GM12878 (cell line): Measurements from ENCODE around the gene BDH1. TPM values are rescaled to one million over a fixed set of nuclear protein-coding genes. Genes with fewer than 3 reads are reported as not detected.

Source experiments
- ATAC-seq: fragments of 200-7000 bp; cut with Tn5 transposase; 3 replicates; pipeline ENCODE4 v1.9.1; 2020; ENCODE audit warnings: mild to moderate bottlenecking, moderate library complexity
- BruUV-seq: library from RNA; stranded (reverse); fragments of 400-500 nt; replicated peaks from 2 replicates; lab custom pipeline; 2021; lab: Mats Ljungman, UMichigan
- CTCF ChIA-PET: fragments of 300-600 bp; sonication (Branson Sonifier 250); formaldehyde crosslinking; extraction: SDS; loops from one replicate; lab custom pipeline; 2021; ENCODE audit warnings: inconsistent platforms; lab: Yijun Ruan, JAX
- POLR2A ChIA-PET: fragments of 350-600 bp; formaldehyde crosslinking; extraction: SDS; loops from one replicate; lab custom pipeline; 2021; ENCODE audit warnings: inconsistent platforms; lab: Charles Lee
- RAD21 ChIA-PET: fragments of 300-600 bp; sonication (Branson Sonifier 250); formaldehyde crosslinking; loops from one replicate; lab custom pipeline; 2023; ENCODE audit warnings: antibody characterized with exemption; ENCODE audit not compliant: unreplicated experiment; lab: Charles Lee
- SMC1A ChIA-PET: fragments of 300-600 bp; sonication (Branson Sonifier 250); formaldehyde crosslinking; loops from one replicate; lab custom pipeline; 2023; ENCODE audit not compliant: unreplicated experiment, uncharacterized antibody; lab: Charles Lee
- DNase-seq: peaks from one replicate; pipeline ENCODE4 v3.0.0-alpha.2; 2011; ENCODE audit warnings: low read depth, low spot score
- FAIRE-seq: peaks from 3 replicates; lab custom pipeline; 2011; peaks lifted over from hg19 to GRCh38; lab: Jason Lieb, UNC
- H2AFZ ChIP-seq: 2 replicates; pipeline ENCODE4 v1.6.0; 2011; ENCODE audit warnings: low read depth, low read length, control low read depth; ENCODE audit not compliant: control insufficient read depth
- H3K27ac ChIP-seq: 2 replicates; pipeline ENCODE4 v1.5.1; 2011; ENCODE audit warnings: control low read depth; ENCODE audit not compliant: control insufficient read depth, insufficient read depth
- H3K27me3 ChIP-seq, 2 experiments: replicated peaks in 1 of 2; 2 replicates each; pipeline versions ENCODE4 v1.6.0 to v1.6.1; 2011; ENCODE audit warnings: low read length in 1 of 2; ENCODE audit not compliant: control insufficient read depth in 2 of 2, insufficient read depth in 2 of 2
- H3K36me3 ChIP-seq, 2 experiments: 2 replicates each; pipeline ENCODE4 v1.5.1; 2011; ENCODE audit warnings: low read length in 1 of 2; ENCODE audit not compliant: control insufficient read depth in 2 of 2, insufficient read depth in 2 of 2
- H3K4me1 ChIP-seq: 2 replicates; pipeline ENCODE4 v1.6.1; 2011; ENCODE audit warnings: mild to moderate bottlenecking, low read length, moderate library complexity, mixed read lengths; ENCODE audit not compliant: control insufficient read depth, insufficient read depth
- H3K4me2 ChIP-seq: 2 replicates; pipeline ENCODE4 v1.6.0; 2011; ENCODE audit warnings: control low read depth; ENCODE audit not compliant: control insufficient read depth, insufficient read depth
- H3K4me3 ChIP-seq: fragments of 200-600 bp; sonication (generic); 2 replicates; pipeline ENCODE4 v1.5.1; 2016
- H3K79me2 ChIP-seq: 2 replicates; pipeline ENCODE4 v1.6.0; 2011; ENCODE audit warnings: low read length; ENCODE audit not compliant: control insufficient read depth, insufficient read depth
- H3K9ac ChIP-seq: 2 replicates; pipeline ENCODE4 v1.8.0; 2011; ENCODE audit warnings: low read length, control low read depth, mixed read lengths; ENCODE audit not compliant: control insufficient read depth, insufficient read depth
- H3K9me3 ChIP-seq: replicated peaks from 3 replicates; pipeline ENCODE4 v1.5.1; 2011; ENCODE audit warnings: mild to moderate bottlenecking, low read length; ENCODE audit not compliant: control insufficient read depth, insufficient read depth
- H4K20me1 ChIP-seq: 2 replicates; pipeline ENCODE4 v1.6.0; 2011; ENCODE audit not compliant: control insufficient read depth, insufficient read depth
- BCLAF1 ChIP-seq: fragments of 450-650 bp; IDR thresholded peaks from 2 replicates; pipeline ENCODE4 v1.6.1; 2017; ENCODE audit warnings: antibody characterized with exemption, mild to moderate bottlenecking, moderate library complexity
- BMI1 ChIP-seq: fragments of 450-650 bp; IDR thresholded peaks from 2 replicates; pipeline ENCODE4 v1.6.1; 2016; ENCODE audit warnings: mild to moderate bottlenecking, moderate library complexity, borderline replicate concordance
- CHD1 ChIP-seq: IDR thresholded peaks from 2 replicates; pipeline ENCODE4 v1.6.1; 2012; ENCODE audit warnings: low read depth, low read length, improper control_type of control experiment
- CREB1 ChIP-seq: IDR thresholded peaks from 2 replicates; pipeline ENCODE4 v1.6.1; 2012; ENCODE audit warnings: low read depth, mild to moderate bottlenecking, inconsistent platforms
- EGR1 ChIP-seq, 2 experiments: IDR thresholded peaks; 1 replicate in 1 of 2; 2 replicates in 1 of 2; pipeline ENCODE4 v1.6.1; 2011 to 2012; ENCODE audit warnings: low read depth in 2 of 2, low read length in 2 of 2, borderline replicate concordance in 1 of 2, mild to moderate bottlenecking in 1 of 2, moderate library complexity in 1 of 2
- NBN ChIP-seq: fragments of 450-650 bp; IDR thresholded peaks from 2 replicates; pipeline ENCODE4 v1.6.1; 2016
- PAX8 ChIP-seq: fragments of 450-650 bp; IDR thresholded peaks from 2 replicates; pipeline ENCODE4 v1.6.1; 2017; ENCODE audit warnings: mild to moderate bottlenecking, moderate library complexity
- RAD21 ChIP-seq: IDR thresholded peaks from 2 replicates; pipeline ENCODE4 v1.6.1; 2011; ENCODE audit warnings: mild to moderate bottlenecking, low read depth, low read length, moderate library complexity; ENCODE audit not compliant: insufficient read depth
- SMAD1 ChIP-seq: fragments of 450-650 bp; IDR thresholded peaks from 2 replicates; pipeline ENCODE4 v1.6.1; 2018; ENCODE audit warnings: mild to moderate bottlenecking, low read depth; ENCODE audit not compliant: partially characterized antibody
- SMARCA5 ChIP-seq: fragments of 450-650 bp; IDR thresholded peaks from 2 replicates; pipeline ENCODE4 v1.6.1; 2017; ENCODE audit warnings: mild to moderate bottlenecking
- SPI1 ChIP-seq: IDR thresholded peaks from 2 replicates; pipeline ENCODE4 v1.6.1; 2011; ENCODE audit warnings: low read depth, mild to moderate bottlenecking, low read length, moderate library complexity, borderline replicate concordance; ENCODE audit not compliant: insufficient read depth
- STAT1 ChIP-seq: fragments of 450-650 bp; conservative IDR thresholded peaks from 2 replicates; pipeline ENCODE4 v1.6.1; 2014; ENCODE audit warnings: antibody characterized with exemption, mild to moderate bottlenecking
- ZBTB40 ChIP-seq: fragments of 450-650 bp; IDR thresholded peaks from 2 replicates; pipeline ENCODE4 v1.6.1; 2016; ENCODE audit warnings: mild to moderate bottlenecking, moderate library complexity, borderline replicate concordance
- ZNF207 ChIP-seq: fragments of 450-650 bp; IDR thresholded peaks from 2 replicates; pipeline ENCODE4 v1.6.1; 2014; ENCODE audit warnings: antibody characterized with exemption, mild to moderate bottlenecking, borderline replicate concordance
- WGBS: methylation state at CpG from one replicate; pipeline ENCODE4 v1.1.6; 2016; ENCODE audit warnings: low lambda C conversion rate; ENCODE audit not compliant: insufficient replicate concordance, insufficient coverage; ENCODE audit errors: missing lambda C conversion rate; 5-methylcytosine and 5-hydroxymethylcytosine counted together
- in situ Hi-C: fragments of 300-500 bp; cut with MboI; formaldehyde crosslinking; loops from 9 replicates; pipeline ENCODE4 v1.14.3; 2018; ENCODE audit warnings: mixed read lengths
- intact Hi-C: fragments of 100-400 bp; cut with micrococcal nuclease; formaldehyde crosslinking; loops from one replicate; pipeline ENCODE4 v1.14.2; 2022; ENCODE audit not compliant: unreplicated experiment
- polyA plus RNA-seq, 11 experiments: library from polyadenylated mRNA; depleted of rRNA in 4 of 11; unstranded in 6 of 11; stranded (reverse) in 5 of 11; fragments of >200 nt; fragmentation: Nextera tagmentation in 4 of 11; fragmentation: Illumina TruSeq in 1 of 11; extraction: Ambion mirVana in 4 of 11; extraction: Trizol in 1 of 11; gene quantifications; 1 replicate in 1 of 11; 2 replicates in 10 of 11; pipeline versions ENCODE4 v1.2.1 to v1.2.3, GENCODE V29; 2011 to 2016; ENCODE audit warnings: inconsistent platforms in 2 of 11, missing spikeins in 2 of 11, low read depth in 1 of 11
- total RNA-seq, 4 experiments: library from RNA; depleted of rRNA in 3 of 4; stranded (reverse); fragments of >200 nt in 3 of 4; fragmentation: Illumina TruSeq in 1 of 4; extraction: Trizol in 1 of 4; gene quantifications; 2 replicates each; pipeline versions ENCODE4 v1.2.1 to v1.2.3, GENCODE V29; 2013 to 2021
- TF ChIP-seq, protein P1 (sequence below): fragments of 450-650 bp; IDR thresholded peaks from 2 replicates; pipeline ENCODE4 v1.6.1; 2017; ENCODE audit warnings: low read depth, mild to moderate bottlenecking, moderate library complexity

BDH1 gene
- total and polyA plus RNA-seq, 10 of the 15 experiments (the other 5 are each of a cell fraction or from before 2014, with no cell fraction given) = 11.3 to 84.5 (median 60.3) TPM

- TF ChIP-seq ZNF207 (no peak), RAD21 (no peak), CREB1 (no peak), STAT1 (no peak), BCLAF1 (no peak), SMAD1 (no peak)
- TF ChIP-seq, protein P1, sequence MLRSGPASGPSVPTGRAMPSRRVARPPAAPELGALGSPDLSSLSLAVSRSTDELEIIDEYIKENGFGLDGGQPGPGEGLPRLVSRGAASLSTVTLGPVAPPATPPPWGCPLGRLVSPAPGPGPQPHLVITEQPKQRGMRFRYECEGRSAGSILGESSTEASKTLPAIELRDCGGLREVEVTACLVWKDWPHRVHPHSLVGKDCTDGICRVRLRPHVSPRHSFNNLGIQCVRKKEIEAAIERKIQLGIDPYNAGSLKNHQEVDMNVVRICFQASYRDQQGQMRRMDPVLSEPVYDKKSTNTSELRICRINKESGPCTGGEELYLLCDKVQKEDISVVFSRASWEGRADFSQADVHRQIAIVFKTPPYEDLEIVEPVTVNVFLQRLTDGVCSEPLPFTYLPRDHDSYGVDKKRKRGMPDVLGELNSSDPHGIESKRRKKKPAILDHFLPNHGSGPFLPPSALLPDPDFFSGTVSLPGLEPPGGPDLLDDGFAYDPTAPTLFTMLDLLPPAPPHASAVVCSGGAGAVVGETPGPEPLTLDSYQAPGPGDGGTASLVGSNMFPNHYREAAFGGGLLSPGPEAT = no peak
Measured at GRCh38 chr3:197545101-197545500, 10.7 kb downstream of the BDH1 start (continued).

DNA sequence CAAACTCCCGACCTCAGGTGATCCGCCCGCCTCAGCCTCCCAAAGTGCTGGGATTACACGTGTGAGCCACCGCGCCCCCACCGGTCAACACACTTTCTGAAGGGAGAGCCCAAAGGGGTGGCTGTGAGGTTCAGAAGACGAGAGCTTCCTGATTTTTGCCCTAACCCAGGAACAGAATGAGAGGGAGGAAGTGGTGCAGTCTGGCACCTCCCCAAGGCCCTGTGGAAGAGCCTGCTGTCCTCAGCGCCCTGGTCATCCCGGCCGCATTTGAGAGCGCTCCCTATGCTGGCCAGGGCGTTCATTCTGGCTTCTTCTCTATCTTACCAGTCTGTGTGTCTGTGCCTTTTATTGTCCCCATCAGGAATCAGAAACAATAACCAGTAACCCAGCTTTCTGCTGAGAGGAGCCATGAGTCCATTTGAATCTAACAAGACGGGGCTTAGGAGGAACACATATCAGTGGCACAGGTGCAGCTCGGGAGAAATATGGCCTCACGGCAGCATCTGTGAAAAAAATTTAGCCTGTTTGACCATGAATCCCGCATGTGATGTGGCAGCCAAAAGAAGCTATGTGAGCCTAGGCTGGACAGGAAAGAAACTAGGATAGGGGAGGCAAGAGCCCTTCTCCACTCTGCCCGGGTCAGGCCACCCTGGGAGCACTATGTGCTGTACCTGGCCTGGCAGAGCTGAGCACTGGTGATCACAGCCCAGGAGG is 12.9 kb downstream of the BDH1 start:
- CTCF ChIA-PET = no interaction called here
- no peak for TF ChIP-seq SMARCA5
- TF ChIP-seq SPI1 = no peak
- no peak for TF ChIP-seq EGR1 (IDR thresholded peaks at IDR 0.05; ENCODE audit: borderline replicate concordance in 1 of 2, low read depth in 2 of 2, low read length in 2 of 2)
- TF ChIP-seq CHD1 = no peak
- TF ChIP-seq PAX8 = no peak
- TF ChIP-seq NBN = no peak
- no peak for TF ChIP-seq ZBTB40
- TF ChIP-seq BMI1 = no peak

More for the DNA sequence above, 12.9 kb downstream of the BDH1 start:
- peaks cover 4 to 9% of the 10 kb centered on the region in 2 experiments; a peak in 3 of 4 replicates for H3K36me3 ChIP-seq
- H3K79me2 ChIP-seq = no peaks in the 10 kb centered on the region
- no TSS peak for BruUV-seq
- H3K4me2 ChIP-seq = no peak overlapping the region
- H4K20me1 ChIP-seq = no peaks in the 10 kb centered on the region
- RAD21 ChIA-PET = no interaction called here
- POLR2A ChIA-PET = no interaction called here
- FAIRE-seq = no peak
- no peak overlapping the region for H2AFZ ChIP-seq
- DNase-seq = no peak
- in situ Hi-C loops (no loop called here), intact Hi-C loops (no loop called here)
- no peaks in the 10 kb centered on the region for H3K4me1 ChIP-seq
- WGBS = 94% methylated on average over 18 of the region's 18 CpGs
- ATAC-seq = no peak
- H3K27me3 ChIP-seq = no peaks in the 10 kb centered on the region
- SMC1A ChIA-PET = interaction anchor here (1.1 kb wide), 1 partner anchor 9 kb away, joined by 3 read pairs; no protein-coding TSS in a partner anchor
- no peak overlapping the region for H3K27ac ChIP-seq
- no peak overlapping the region for H3K9ac ChIP-seq
- H3K9me3 ChIP-seq = no peaks in the 10 kb centered on the region
- H3K4me3 ChIP-seq = no peak overlapping the region
